NCI-H2196 treated with DMSO at 0.1 percent for 48 hours (cell line): Measurements from ENCODE around the gene RBAK.
"Not testable (repeated sequence)": the region's sequence is repeated elsewhere in the genome, so short reads cannot be mapped to it uniquely, and the experiment has no call there.

Experiments used
- DNase-seq: peaks from one replicate; lab custom pipeline; 2025; ENCODE audit not compliant: unreplicated experiment; lab: John Stamatoyannopoulos, UW

RBAK gene

GRCh38 chr7:5045558-5046396 is at the start of gene RBAK:
TSS of gene RBAK (plus strand) at chr7:5045860. CDS start at chr7:5048077, 2,217 bp downstream.
- DNase-seq = peak; percentile 77

GRCh38 chr7:4996696-4997222 is 48.9 kb upstream of the RBAK start:
- DNase-seq = no peak

GRCh38 chr7:4998244-4998643 is 47.4 kb upstream of the RBAK start:
- no peak for DNase-seq

GRCh38 chr7:4998910-4999309 is 46.8 kb upstream of the RBAK start:
- no peak for DNase-seq

- DNase-seq = no peak
Observed at GRCh38 chr7:4999369-4999950, 46.2 kb upstream of the RBAK start.

- no peak for DNase-seq
Observed at GRCh38 chr7:5001003-5001402, 44.7 kb upstream of the RBAK start.

- no peak for DNase-seq
Observed at GRCh38 chr7:5001911-5002310, 43.7 kb upstream of the RBAK start.

- DNase-seq = no peak
Observed at GRCh38 chr7:5005066-5005465, 40.6 kb upstream of the RBAK start.

GRCh38 chr7:5012985-5013384 is 32.7 kb upstream of the RBAK start:
- no peak for DNase-seq

GRCh38 chr7:5015936-5016335 is 29.7 kb upstream of the RBAK start:
- DNase-seq = not testable (repeated sequence)

GRCh38 chr7:5017626-5018025 is 28.0 kb upstream of the RBAK start:
- not testable (repeated sequence) for DNase-seq

GRCh38 chr7:5020098-5020497 is 25.6 kb upstream of the RBAK start:
- no peak for DNase-seq

GRCh38 chr7:5020976-5021550 is 24.6 kb upstream of the RBAK start:
- DNase-seq = not testable (repeated sequence)

- not testable (repeated sequence) for DNase-seq
Observed at GRCh38 chr7:5023626-5024025, 22.0 kb upstream of the RBAK start.

- DNase-seq = not testable (repeated sequence)
Observed at GRCh38 chr7:5027796-5028410, 17.8 kb upstream of the RBAK start.

GRCh38 chr7:5033186-5033585 is 12.5 kb upstream of the RBAK start:
- not testable (repeated sequence) for DNase-seq

GRCh38 chr7:5035276-5035675 is 10.4 kb upstream of the RBAK start:
- DNase-seq = no peak

- no peak for DNase-seq
Observed at GRCh38 chr7:5036446-5036845, 9.2 kb upstream of the RBAK start.

- DNase-seq = no peak
Observed at GRCh38 chr7:5041047-5041446, 4.6 kb upstream of the RBAK start.

GRCh38 chr7:5043661-5044060 is 2.0 kb upstream of the RBAK start:
- no peak for DNase-seq

GRCh38 chr7:5046397-5046732 is 705 bp downstream of the RBAK start:
- not testable (repeated sequence) for DNase-seq

GRCh38 chr7:5047127-5047526 is 1.5 kb downstream of the RBAK start:
- not testable (repeated sequence) for DNase-seq
